MCF 10A (cell line): ENCODE measurements around the gene GABRG3. TPM values are rescaled to one million over a fixed set of nuclear protein-coding genes. Genes with fewer than 3 reads are reported as not detected.

ENCODE experiments used
- BruUV-seq: library from RNA; stranded (reverse); fragments of 400-500 nt; replicated peaks from 2 replicates; lab custom pipeline; 2021; lab: Mats Ljungman, UMichigan
- CTCF ChIA-PET: fragments of 300-600 bp; sonication (Branson Sonifier 250); formaldehyde crosslinking; extraction: SDS; loops from one replicate; lab custom pipeline; 2021; ENCODE audit warnings: antibody characterized with exemption, inconsistent platforms; lab: Yijun Ruan, JAX
- POLR2A ChIA-PET: fragments of 300-600, 350-650 bp; sonication (Branson Sonifier 250); formaldehyde crosslinking; extraction: SDS; loops from one replicate; lab custom pipeline; 2020; ENCODE audit warnings: antibody characterized with exemption, inconsistent platforms; lab: Yijun Ruan, JAX
- DNase-seq: peaks from one replicate; pipeline ENCODE4 v3.0.0-alpha.2; 2018; ENCODE audit not compliant: unreplicated experiment
- H3K27ac Mint-ChIP-seq: one replicate; pipeline ENCODE4 v1.8.0; 2022; ENCODE audit warnings: mild to moderate bottlenecking, low read depth, mixed read lengths; ENCODE audit not compliant: unreplicated experiment
- H3K27me3 Mint-ChIP-seq: one replicate; pipeline ENCODE4 v1.8.0; 2022; ENCODE audit warnings: mixed read lengths; ENCODE audit not compliant: insufficient read depth, unreplicated experiment
- H3K36me3 Mint-ChIP-seq: one replicate; pipeline ENCODE4 v1.8.0; 2022; ENCODE audit warnings: mild to moderate bottlenecking, moderate library complexity, mixed read lengths; ENCODE audit not compliant: insufficient read depth, unreplicated experiment
- H3K4me1 Mint-ChIP-seq: one replicate; pipeline ENCODE4 v1.8.0; 2022; ENCODE audit warnings: mixed read lengths; ENCODE audit not compliant: insufficient read depth, unreplicated experiment
- H3K4me3 Mint-ChIP-seq: one replicate; pipeline ENCODE4 v1.8.0; 2022; ENCODE audit warnings: mild to moderate bottlenecking, moderate library complexity, mixed read lengths; ENCODE audit not compliant: unreplicated experiment
- H3K9me3 Mint-ChIP-seq: one replicate; pipeline ENCODE4 v1.8.0; 2022; ENCODE audit warnings: mixed read lengths; ENCODE audit not compliant: unreplicated experiment
- CTCF ChIP-seq: fragments of 200-600 bp; IDR thresholded peaks from one replicate; pipeline ENCODE4 v1.8.0; 2022; ENCODE audit warnings: antibody characterized with exemption, mild to moderate bottlenecking; ENCODE audit not compliant: unreplicated experiment
- intact Hi-C: fragments of 100-400 bp; cut with micrococcal nuclease; formaldehyde crosslinking; loops from 2 replicates; pipeline ENCODE4 v1.14.1; 2022
- total RNA-seq: library from RNA; stranded (reverse); gene quantifications from 2 replicates; pipeline ENCODE4 v1.2.3, GENCODE V29; 2022

The GABRG3 gene
- total RNA-seq, 1 experiment from 2014 or later = not detected

DNA sequence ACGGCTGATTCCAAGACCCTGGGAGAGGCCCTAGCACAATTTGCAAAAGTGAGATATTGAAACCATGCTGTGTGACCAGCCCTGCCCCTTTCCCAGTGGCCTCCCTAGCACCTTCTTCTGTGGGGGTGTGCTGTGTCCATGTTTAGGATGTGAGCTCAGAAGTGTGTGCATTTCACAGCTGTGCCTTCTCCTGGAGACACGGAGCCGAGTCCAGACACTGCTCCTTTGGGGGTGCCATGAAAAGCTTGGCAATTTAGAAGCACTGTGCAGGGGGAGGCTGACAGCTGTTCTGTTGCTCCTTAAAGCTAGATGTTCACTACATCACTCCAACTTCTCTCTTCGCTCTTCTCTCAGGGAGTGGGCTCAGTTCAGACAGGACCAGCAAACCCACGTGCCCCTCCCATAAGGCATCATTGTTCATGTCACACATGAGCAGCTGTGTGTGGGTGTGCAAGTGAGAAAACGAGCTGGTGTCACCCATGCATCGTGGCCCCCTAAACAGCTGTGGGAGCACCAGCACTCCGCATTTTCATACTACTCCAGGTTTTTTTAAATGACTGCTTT is 492.6 kb downstream of the GABRG3 start:
- intact Hi-C loops = no loop called here
- Mint-ChIP-seq H3K36me3 (peaks cover 6% of the 10 kb centered on the region), H3K9me3 (peaks cover 47% of the 10 kb centered on the region), H3K27me3 (no peaks in the 10 kb centered on the region), H3K4me1 (no peaks in the 10 kb centered on the region), H3K4me3 (no peak overlapping the region), H3K27ac (no peak overlapping the region)
- POLR2A ChIA-PET = no interaction called here
- CTCF ChIA-PET = interaction anchor here (1.1 kb wide), 1 partner anchor 11 kb away, joined by 3 read pairs; no protein-coding TSS in a partner anchor
- no peak for TF ChIP-seq CTCF
- DNase-seq = no peak
- no TSS peak for BruUV-seq

DNA sequence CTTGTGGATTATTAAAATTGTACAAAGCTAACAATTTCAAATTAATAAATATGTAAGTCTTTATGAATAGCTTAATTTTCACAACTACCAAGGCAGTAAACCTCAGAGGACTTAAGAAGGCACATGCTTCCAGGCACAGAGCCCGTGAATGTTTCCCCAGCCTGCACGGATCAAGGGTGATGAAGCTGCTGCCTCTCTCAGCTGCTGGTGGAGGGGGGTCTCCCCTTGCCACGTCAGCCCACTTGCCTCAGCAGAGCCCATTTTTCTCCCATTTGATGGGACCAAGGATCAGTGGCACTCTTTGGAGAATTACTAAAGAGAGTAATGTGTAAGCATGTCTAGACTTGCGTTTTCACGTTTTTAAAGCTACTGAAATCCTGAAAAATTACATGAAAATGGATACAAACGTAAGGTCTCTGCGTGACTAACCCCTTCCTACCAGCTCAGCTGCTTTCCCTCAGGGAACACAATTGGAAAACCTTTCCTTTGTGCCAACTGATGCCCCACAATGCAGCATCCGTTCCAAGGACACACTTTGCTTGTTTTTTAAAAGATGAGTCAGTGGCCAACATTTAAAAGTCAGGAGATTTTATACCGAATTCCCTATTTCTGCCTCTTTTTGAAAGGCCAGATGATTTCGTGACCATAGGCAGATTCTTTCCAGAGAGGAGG is 494.1 kb downstream of the GABRG3 start:
- BruUV-seq = no TSS peak
- H3K27me3 Mint-ChIP-seq = no peaks in the 10 kb centered on the region
- no peak for TF ChIP-seq CTCF
- no peaks in the 10 kb centered on the region for H3K4me1 Mint-ChIP-seq
- peaks cover 42% of the 10 kb centered on the region for H3K9me3 Mint-ChIP-seq
- no peak for DNase-seq
- H3K4me3 Mint-ChIP-seq = no peak overlapping the region
- intact Hi-C loops = no loop called here
- H3K27ac Mint-ChIP-seq = no peak overlapping the region
- H3K36me3 Mint-ChIP-seq = peaks cover 6% of the 10 kb centered on the region
- ChIA-PET POLR2A (no interaction called here), CTCF (no interaction called here)

DNA sequence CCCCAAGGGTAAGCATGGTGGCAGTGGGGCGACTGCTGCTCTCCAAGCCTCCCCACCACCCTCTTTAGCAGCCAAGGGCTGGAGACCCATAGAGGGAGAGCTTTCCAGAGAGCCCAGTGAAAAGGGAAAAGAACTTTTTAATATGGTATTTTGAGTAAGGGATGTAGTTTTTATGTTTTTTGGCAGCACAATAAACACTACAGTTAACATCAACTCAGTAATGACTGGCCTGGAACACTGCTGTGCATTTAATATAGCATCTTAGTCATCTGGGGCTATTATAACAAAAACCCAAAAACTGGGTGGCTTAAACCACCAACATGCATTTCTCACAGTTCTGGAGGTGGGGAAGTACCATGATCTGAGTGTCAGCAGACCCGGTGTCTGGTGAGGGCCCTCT is 495.8 kb downstream of the GABRG3 start:
- ChIA-PET POLR2A (no interaction called here), CTCF (no interaction called here)
- no peak for DNase-seq
- no peaks in the 10 kb centered on the region for H3K4me1 Mint-ChIP-seq
- no peak for TF ChIP-seq CTCF
- intact Hi-C loops = no loop called here
- H3K36me3 Mint-ChIP-seq = peaks cover 6% of the 10 kb centered on the region
- no peaks in the 10 kb centered on the region for H3K27me3 Mint-ChIP-seq
- H3K4me3 Mint-ChIP-seq = no peak overlapping the region
- H3K27ac Mint-ChIP-seq = no peak overlapping the region
- no TSS peak for BruUV-seq
- peaks cover 35% of the 10 kb centered on the region for H3K9me3 Mint-ChIP-seq

DNA sequence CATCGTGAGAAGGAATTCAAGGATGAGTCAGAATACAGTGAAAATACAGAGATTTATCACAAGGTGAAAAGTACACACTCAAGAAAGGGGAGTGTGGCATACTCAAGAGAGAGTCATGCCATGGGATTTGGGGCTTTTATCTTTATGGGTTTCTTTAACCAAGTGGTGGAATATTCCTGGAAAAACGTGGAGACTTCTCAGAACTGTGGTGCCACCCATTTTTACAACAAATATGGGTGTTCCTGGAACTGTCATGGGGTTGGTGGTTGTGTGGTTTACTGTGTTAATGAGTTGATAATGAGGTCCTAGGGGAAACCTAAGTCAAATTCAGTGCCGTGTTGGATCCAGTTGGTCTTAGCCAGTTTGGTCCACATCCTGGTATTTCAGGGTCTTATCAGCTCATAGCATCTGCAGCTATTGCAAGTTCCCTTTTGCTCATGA is 497.2 kb downstream of the GABRG3 start:
- ChIA-PET CTCF (no interaction called here), POLR2A (no interaction called here)
- peaks cover 30% of the 10 kb centered on the region for H3K9me3 Mint-ChIP-seq
- no peak overlapping the region for H3K27ac Mint-ChIP-seq
- DNase-seq = no peak
- TF ChIP-seq CTCF = no peak
- no TSS peak for BruUV-seq
- no peaks in the 10 kb centered on the region for H3K27me3 Mint-ChIP-seq
- peaks cover 6% of the 10 kb centered on the region for H3K36me3 Mint-ChIP-seq
- H3K4me3 Mint-ChIP-seq = no peak overlapping the region
- intact Hi-C loops = no loop called here
- no peaks in the 10 kb centered on the region for H3K4me1 Mint-ChIP-seq
